ENCODE data around the gene HLF. TPM values are rescaled to one million over a fixed set of nuclear protein-coding genes. Genes with fewer than 3 reads are reported as not detected.

Gene HLF
- total and polyA plus RNA-seq, 2 of the 4 experiments (the other 2 are of a cell fraction) = 0.18 TPM; not detected in 1

DNA sequence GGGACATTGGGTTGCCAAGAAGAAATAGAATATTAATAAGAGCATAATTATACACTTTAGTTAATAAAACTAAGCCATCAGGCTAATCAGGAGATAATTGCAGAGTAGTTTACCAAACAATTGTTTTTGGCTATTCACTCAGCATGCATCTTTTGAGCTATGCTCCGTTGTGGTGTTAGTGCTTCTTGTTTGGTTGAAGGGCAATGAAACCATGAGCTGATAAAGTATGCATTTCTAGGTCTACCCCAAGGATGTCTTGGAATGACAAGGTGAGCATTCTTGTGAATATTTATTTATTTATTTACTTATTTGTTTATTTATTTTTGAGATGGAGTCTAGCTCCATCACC is 6.4 kb downstream of the HLF start:
- H3K36me3 ChIP-seq (ENCODE audit: control insufficient read depth, insufficient read depth, low read length) = no peaks in the 10 kb centered on the region
- H4K8ac ChIP-seq (ENCODE audit: low read depth in 2 of 2, low read length in 2 of 2) = no peak overlapping the region
- BruUV-seq (replicated peaks) = no TSS peak
- ChIA-PET POLR2A (ENCODE audit: unreplicated experiment) (no interaction called here), CTCF (no interaction called here)
- no peak overlapping the region for H3K14ac ChIP-seq (replicated peaks; ENCODE audit: low read depth, low read length)
- H3K56ac ChIP-seq (ENCODE audit: extremely low read depth, insufficient read depth, low read length) = no peak overlapping the region
- H3K27ac ChIP-seq (ENCODE audit: insufficient read depth, low read length) = no peak overlapping the region
- H2AK5ac ChIP-seq (ENCODE audit: low read depth, low read length) = no peak overlapping the region
- H3K27me3 ChIP-seq (ENCODE audit: control insufficient read depth, insufficient read depth, low read length) = peaks cover 25% of the 10 kb centered on the region
- no peak overlapping the region for H2BK120ac ChIP-seq (ENCODE audit: low read depth, low read length)
- no peak overlapping the region for H3K4me2 ChIP-seq (ENCODE audit: low read depth, low read length)
- no peak overlapping the region for H3K23ac ChIP-seq (ENCODE audit: low read depth, low read length)
- H2AFZ ChIP-seq (replicated peaks; ENCODE audit: low read length, poor library complexity) = no peak overlapping the region
- H2BK15ac ChIP-seq (ENCODE audit: low read depth, low read length) = no peak overlapping the region
- H3K79me1 ChIP-seq (ENCODE audit: low read depth in 1 of 2, low read length in 2 of 2) = no peaks in the 10 kb centered on the region
- H3K4me1 ChIP-seq (ENCODE audit: control insufficient read depth, insufficient read depth, low read length) = no peaks in the 10 kb centered on the region; the same call in 1 of the 2 replicates
- TF ChIP-seq, protein P1, sequence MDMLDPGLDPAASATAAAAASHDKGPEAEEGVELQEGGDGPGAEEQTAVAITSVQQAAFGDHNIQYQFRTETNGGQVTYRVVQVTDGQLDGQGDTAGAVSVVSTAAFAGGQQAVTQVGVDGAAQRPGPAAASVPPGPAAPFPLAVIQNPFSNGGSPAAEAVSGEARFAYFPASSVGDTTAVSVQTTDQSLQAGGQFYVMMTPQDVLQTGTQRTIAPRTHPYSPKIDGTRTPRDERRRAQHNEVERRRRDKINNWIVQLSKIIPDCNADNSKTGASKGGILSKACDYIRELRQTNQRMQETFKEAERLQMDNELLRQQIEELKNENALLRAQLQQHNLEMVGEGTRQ (IDR thresholded peaks at IDR 0.05; ENCODE audit: low read depth, low read length) = no peak
- no peak for TF ChIP-seq CHD1 (IDR thresholded peaks at IDR 0.05; ENCODE audit: low read depth, low read length)
- no peak for TF ChIP-seq MXI1 (IDR thresholded peaks at IDR 0.05; ENCODE audit: borderline replicate concordance, low read depth, low read length)
- TF ChIP-seq CEBPB (IDR thresholded peaks at IDR 0.05; ENCODE audit: low read depth, low read length) = no peak
- TF ChIP-seq FOS (IDR thresholded peaks at IDR 0.05; ENCODE audit: low read depth, low read length) = no peak
- no peak for TF ChIP-seq RCOR1 (IDR thresholded peaks at IDR 0.05; ENCODE audit: insufficient replicate concordance, low read length)
- no peak for TF ChIP-seq MAZ (IDR thresholded peaks at IDR 0.05; ENCODE audit: borderline replicate concordance, low read depth, low read length)
- TF ChIP-seq, protein P2, sequence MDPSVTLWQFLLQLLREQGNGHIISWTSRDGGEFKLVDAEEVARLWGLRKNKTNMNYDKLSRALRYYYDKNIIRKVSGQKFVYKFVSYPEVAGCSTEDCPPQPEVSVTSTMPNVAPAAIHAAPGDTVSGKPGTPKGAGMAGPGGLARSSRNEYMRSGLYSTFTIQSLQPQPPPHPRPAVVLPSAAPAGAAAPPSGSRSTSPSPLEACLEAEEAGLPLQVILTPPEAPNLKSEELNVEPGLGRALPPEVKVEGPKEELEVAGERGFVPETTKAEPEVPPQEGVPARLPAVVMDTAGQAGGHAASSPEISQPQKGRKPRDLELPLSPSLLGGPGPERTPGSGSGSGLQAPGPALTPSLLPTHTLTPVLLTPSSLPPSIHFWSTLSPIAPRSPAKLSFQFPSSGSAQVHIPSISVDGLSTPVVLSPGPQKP (IDR thresholded peaks at IDR 0.05; ENCODE audit: borderline replicate concordance, low read depth, low read length) = no peak
- TF ChIP-seq RFX5 (IDR thresholded peaks at IDR 0.05; ENCODE audit: low read depth, low read length) = no peak
- TF ChIP-seq, protein P3, sequence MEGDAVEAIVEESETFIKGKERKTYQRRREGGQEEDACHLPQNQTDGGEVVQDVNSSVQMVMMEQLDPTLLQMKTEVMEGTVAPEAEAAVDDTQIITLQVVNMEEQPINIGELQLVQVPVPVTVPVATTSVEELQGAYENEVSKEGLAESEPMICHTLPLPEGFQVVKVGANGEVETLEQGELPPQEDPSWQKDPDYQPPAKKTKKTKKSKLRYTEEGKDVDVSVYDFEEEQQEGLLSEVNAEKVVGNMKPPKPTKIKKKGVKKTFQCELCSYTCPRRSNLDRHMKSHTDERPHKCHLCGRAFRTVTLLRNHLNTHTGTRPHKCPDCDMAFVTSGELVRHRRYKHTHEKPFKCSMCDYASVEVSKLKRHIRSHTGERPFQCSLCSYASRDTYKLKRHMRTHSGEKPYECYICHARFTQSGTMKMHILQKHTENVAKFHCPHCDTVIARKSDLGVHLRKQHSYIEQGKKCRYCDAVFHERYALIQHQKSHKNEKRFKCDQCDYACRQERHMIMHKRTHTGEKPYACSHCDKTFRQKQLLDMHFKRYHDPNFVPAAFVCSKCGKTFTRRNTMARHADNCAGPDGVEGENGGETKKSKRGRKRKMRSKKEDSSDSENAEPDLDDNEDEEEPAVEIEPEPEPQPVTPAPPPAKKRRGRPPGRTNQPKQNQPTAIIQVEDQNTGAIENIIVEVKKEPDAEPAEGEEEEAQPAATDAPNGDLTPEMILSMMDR (conservative IDR thresholded peaks at IDR 0.05; ENCODE audit: low read depth, low read length) = no peak
- TF ChIP-seq SMC3 (IDR thresholded peaks at IDR 0.05; ENCODE audit: low read depth, low read length) = no peak
- no peak for TF ChIP-seq BHLHE40 (IDR thresholded peaks at IDR 0.05; ENCODE audit: low read depth, low read length)
- TF ChIP-seq RAD21 (IDR thresholded peaks at IDR 0.05; ENCODE audit: low read length) = no peak
- TF ChIP-seq POLR2A (IDR thresholded peaks at IDR 0.05; ENCODE audit: low read depth, low read length) = no peak
- TF ChIP-seq MAFK (IDR thresholded peaks at IDR 0.05; ENCODE audit: low read depth, low read length) = no peak
- TF ChIP-seq NFE2L2 (IDR thresholded peaks at IDR 0.05; ENCODE audit: low read depth, low read length) = no peak
- no peaks in the 10 kb centered on the region for H4K20me1 ChIP-seq (ENCODE audit: insufficient read depth, low read length)
- no peak overlapping the region for H2BK5ac ChIP-seq (ENCODE audit: low read depth, low read length, poor library complexity, severe bottlenecking)
- in situ Hi-C loops (cut with MboI; ENCODE audit: low sequenced_read_pairs) (no loop called here), dilution Hi-C loops (cut with HindIII; ENCODE audit: low sequenced_read_pairs, unreplicated experiment) (no loop called here), intact Hi-C loops (cut with micrococcal nuclease) (no loop called here)
- H4K91ac ChIP-seq (ENCODE audit: insufficient read depth, low read depth, low read length) = no peak overlapping the region
- H3K9me1 ChIP-seq (ENCODE audit: insufficient read depth, low read length) = no peaks in the 10 kb centered on the region
- no peak overlapping the region for H3K4me3 ChIP-seq (ENCODE audit: insufficient read depth, low read depth, low read length)
- DNase-seq = no peak
- H4K5ac ChIP-seq (ENCODE audit: low read depth, low read length) = no peak overlapping the region
- no peaks in the 10 kb centered on the region for H3K9me3 ChIP-seq (ENCODE audit: control insufficient read depth, insufficient read depth, low read length)
- WGBS, 2 experiments (ENCODE audit: extremely low coverage in 2 of 2, insufficient read length in 1 of 2) = no CpG with 5 or more reads among the region's 1 CpG
- no peak for ATAC-seq (ENCODE audit: low read depth)
- H3K18ac ChIP-seq (ENCODE audit: low read depth, low read length) = no peak overlapping the region
- no peak overlapping the region for H3K9ac ChIP-seq (ENCODE audit: low read depth, low read length)
- no peak overlapping the region for H2BK20ac ChIP-seq (ENCODE audit: low read depth, low read length)
- H3K4ac ChIP-seq (ENCODE audit: low read depth, low read length) = no peak overlapping the region
- H2AK9ac ChIP-seq (replicated peaks; ENCODE audit: low read depth, low read length, poor library complexity) = no peak overlapping the region

All from IMR-90 (cell line).